GM21723 (cell line): ENCODE results near the gene MACROD2.
"Not testable (repeated sequence)": the region's sequence is repeated elsewhere in the genome, so short reads cannot be mapped to it uniquely, and the experiment has no call there.

Source experiments
- ATAC-seq: cut with Tn5 transposase; IDR thresholded peaks from one replicate; pipeline ENCODE4 v1.9.1; 2021; ENCODE audit warnings: mild to moderate bottlenecking, moderate library complexity; ENCODE audit not compliant: unreplicated experiment

MACROD2 gene

DNA sequence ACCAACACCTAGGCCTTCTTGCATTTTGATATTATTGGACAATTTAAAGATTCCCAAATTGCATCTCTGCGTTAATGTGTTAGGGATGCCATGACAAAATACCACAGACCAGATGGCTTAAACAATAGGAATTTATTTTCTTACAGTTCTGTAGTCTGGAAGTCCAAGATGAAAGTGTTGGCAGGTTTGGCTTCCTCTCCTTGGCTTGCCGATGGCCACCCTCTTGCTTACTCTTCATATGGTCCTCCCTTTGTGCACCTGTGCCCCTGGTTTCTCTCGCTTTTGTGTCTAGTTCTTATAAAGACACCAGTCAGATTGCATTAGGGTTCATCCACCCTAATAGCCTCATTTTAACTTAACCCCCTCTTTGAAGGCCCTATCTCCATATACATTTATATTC is 1184.5 kb downstream of the MACROD2 start:
- ATAC-seq: no peak

DNA sequence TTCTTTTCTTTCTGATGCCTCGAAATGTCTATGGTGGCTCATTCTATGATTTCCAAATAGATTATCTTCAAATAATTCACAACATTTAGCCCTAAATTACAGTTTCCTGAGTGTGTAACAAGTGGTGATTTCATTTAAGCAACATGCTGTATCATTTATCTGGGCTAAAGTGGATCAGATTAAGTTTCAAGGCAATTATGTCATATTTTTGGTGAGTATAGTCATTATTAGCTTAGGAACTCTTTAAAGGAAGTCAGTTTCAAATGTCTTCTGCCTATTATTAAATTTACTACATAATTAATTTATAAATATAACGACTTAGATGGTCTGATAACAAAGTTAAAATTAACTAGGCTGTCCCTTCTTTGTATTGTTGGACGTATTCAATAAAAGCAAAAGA is 1190.0 kb downstream of the MACROD2 start:
- ATAC-seq: no peak

DNA sequence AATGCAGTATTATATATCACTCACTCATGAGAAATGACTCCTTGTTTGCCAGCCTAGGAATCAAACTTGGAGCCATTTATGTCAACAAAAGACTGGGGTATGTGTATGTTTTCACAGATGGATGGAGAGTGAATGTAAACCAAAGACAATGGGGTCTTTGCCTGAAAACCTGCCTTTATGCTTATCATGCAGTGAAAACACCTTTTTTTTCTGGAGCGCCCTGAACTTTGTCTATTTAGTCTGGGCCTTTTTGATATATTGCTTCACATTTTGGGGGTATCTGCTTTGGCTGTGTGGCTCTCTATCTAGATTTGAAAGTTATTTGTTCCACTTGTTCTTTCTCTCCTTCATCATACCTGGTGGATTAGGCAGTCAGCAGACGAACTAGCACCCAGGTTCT is 1190.6 kb downstream of the MACROD2 start:
- ATAC-seq: no peak

DNA sequence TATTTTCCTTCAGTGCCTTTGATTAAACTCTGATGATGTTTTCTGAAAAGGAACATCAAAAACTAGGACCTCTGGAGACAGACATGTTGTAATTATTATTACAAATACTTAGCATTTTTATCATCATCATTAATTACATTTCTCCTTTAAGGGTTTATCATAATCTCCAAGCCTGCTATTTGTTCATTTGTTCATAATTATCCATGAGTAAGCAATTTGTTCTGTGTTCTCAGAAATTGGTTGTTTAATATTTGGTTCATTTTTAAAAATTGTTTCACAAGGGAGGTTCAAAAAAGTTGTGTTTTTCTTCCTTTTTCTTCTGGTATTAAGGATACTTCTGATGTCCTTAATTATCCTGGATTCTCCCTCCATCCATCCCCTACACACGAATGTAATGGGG is 1192.3 kb downstream of the MACROD2 start:
- no peak for ATAC-seq

DNA sequence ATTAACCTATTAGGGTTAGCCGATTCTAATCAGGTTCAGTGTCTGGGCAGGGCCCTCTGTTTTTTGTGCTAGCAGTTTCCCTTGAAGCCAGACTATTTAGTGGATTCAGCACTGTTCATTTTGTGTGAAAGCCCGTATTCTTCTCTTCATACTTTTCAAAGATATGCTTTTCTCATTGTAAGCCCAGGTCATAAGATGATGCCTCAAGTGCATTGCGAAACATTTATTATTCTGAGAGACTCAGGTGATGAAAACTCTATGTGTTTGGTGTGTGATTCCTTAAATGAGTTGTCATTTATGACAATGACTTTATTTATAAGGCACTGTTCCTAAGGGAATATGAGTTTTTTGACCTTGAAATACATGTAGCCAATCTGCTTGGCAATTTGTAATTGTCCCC is 1193.1 kb downstream of the MACROD2 start:
- no peak for ATAC-seq

DNA sequence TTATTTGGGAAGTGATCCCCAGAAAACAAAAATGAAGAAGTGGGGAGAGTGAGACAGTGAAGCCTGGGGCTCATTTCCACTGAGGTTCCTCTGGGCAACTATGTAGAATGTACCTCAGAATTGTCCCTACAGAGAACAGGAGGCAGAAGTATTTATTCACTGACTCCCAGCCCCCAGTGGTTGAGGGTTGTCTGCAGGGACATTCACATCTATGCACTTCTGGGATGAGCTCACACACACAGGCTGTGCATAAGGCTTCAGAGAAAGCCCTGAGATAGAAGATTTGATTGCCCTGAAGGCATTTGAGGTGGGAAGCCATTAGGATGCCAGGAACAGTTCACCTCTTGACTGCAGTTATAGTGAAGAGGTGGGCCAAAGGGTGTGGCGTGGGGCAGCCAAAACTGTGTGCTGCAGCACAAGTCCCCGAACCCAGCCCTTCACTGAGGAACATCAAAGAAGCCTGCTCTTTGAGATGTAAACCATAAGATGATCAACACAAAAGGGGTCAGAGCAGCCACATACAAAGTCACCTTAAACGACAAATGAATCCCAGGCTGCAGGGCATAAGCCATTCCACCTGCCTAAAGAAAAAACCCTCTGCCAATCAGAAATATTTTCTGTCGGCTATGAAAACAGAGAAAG is 1195.9 kb downstream of the MACROD2 start:
- no peak for ATAC-seq

DNA sequence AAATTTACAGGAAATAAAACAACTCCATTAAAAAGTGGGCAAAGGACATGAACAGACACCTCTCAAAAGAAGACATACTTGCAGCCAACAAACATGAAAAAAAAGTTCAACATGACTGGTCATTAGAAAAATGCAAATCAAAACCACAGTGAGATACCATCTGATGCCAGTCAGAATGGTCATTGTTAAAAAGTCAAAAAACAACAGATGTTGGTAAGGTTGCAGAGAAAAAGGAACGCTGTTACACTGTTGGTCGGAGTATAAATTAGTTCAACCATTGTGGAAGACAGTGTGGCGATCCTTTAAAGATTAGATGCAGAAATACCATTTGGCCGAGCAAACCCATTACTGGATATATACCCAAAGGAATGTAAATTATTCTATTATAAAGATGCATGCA is 1200.1 kb downstream of the MACROD2 start:
- ATAC-seq: no peak

DNA sequence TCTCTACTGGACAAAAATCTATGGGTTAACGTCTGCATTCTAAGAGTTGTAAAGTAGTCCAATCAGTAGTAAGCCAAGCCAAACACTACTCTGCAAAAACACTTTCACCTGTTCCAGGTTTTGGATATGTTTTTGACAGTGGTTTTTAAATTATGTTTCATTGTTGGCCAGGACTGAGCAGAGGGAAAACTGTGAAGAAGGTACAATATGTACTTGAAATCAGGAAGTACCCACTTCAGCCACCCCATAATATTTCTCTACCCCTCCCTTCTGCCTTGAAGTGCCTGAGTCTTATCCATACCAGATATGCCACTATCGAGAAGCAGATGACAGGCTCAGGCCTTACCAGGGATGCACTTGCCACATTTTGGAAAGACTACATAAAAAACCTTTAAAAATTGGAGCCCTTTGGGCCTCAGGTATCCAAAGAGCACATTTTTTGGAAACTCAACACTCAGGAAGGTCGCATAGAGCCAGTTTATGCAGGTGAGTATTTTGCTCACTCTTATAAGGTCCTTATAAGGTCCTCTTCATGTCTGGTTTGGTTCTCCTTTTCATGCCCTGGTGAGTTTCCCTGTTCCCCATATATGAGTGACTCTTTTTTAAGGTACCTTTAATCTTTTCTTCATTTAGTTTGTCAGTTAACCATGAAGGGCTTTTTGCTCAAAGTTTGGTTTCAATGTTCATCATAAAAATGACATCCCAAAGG is 1201.4 kb downstream of the MACROD2 start:
- ATAC-seq: no peak

DNA sequence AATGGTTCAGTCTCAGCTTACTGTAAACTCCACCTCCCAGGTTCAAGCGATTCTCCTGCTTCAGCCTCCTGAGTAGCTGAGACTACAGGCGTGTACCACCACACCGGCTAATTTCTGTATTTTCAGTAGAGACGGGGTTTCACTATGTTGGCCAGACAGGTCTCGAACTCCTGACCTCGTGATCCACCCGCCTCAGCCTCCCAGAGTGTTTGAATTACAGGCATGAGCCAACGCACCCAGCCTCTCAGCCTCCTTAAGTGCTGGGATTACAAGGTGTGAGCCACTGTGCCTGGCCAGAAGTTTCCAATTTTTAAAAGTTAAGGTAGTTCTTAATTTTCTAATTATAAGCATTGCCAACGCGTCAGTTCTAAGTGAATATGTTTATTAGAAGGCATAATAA is 1202.7 kb downstream of the MACROD2 start:
- not testable (repeated sequence) for ATAC-seq

DNA sequence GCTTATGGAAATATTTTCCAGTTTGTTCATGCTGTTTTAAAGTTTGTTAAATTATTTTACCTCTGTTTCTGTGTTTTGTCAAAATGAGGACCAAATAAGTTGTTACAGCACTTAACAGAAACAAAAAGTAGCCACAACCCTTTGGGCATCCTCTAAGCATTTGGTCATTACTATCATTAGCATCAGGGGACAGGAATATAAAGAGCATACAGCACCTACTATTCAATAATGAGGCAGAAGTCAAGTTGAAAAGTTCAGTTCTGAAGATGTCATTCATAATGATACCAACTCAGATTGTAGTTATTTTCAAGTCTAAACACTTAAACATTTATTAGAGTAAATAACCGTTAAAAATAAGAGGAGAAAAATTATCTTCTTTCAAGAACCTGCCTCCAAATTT is 1204.4 kb downstream of the MACROD2 start:
- ATAC-seq: peak; percentile 54

DNA sequence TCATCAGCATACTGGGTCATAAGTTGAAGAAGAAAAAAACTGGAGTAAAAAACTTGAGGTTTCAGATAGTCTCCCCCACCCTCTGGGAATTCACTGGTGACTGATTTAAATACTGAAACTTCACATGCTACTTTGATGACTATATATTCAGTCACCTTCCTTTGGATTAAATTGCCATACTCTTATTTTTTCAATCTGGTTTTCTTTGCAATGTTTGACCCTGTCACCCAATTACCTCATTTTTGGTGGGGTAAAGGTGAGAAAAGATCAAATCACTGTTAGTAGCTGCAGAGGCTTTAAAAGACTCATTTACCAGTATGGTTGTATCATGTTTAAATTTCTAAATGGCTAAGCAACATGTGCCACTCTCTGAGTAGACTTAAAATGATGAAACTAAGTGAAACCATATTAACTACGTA is 1204.8 kb downstream of the MACROD2 start:
- peak; percentile 90 for ATAC-seq

DNA sequence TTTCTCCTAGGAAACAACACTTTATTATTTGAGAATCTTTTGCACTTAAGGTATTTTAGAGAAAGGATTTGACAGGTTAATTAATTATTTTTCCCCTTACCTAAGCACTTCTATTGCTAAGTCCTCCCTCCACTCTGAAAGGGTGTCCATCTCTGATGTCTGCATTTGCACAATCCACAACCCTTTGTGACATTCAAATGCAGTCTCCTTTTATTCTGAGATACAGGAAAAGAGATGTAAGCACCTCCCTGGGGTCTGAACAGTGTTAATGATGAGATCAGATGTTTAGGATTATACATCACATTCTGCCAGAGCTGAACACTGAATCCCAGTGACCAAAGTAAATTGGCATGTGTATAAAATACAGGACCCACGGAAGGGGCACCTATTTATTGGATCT is 1206.3 kb downstream of the MACROD2 start:
- no peak for ATAC-seq

DNA sequence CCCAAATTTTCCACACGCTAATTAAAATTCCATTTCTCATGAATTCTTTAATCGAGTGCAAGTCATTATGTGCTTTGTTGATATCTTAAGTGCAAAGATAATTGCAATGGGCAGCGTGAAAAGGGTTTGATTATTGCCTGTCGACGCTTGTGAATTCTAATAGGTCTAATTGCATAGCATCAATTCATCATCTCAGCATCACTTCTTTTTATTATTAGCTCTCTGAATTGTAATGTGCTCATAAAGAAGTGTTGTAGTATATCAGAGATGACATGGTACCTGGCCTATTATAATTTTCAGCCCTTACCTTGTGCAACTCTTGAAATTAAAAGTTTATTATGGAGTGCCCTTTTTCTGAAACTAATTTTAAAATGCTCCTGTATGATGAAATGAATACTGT is 1208.9 kb downstream of the MACROD2 start:
- ATAC-seq: no peak

DNA sequence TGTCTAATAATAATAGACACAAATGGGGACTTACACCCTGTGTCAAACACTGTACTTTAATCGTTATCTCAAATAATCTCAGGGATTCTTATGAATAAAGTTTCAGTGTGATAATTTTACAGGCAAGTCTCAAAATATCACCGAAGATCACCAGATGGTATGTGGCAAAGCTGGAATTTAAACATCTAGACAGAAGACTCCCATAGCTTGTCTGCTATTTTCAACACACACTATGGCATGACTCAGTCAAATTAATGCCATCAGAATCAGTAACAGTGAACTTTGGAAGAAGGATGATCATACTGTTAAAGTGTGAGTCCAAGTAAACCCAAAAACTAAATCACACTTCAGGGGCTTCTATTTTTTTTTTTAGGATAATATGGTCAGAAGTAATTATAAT is 1209.7 kb downstream of the MACROD2 start:
- ATAC-seq: no peak

DNA sequence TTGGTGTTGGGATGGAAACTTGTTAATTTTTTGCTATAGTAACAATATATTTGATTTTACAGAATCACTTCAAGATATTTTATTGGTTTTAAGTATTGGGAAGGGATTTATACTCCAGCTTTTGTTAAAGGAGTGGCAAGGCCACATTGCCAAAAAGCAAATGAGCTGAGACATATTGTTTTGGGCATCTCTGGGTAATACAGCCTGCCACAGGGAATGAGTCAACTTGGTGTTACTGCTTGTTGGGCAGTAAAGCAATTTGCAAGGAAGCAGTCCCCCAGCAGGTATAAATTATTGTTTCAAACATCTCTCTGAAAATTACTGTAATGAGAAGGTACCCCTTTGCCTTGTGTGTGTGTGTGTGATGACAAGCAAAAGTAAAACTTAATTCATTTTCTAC is 1210.4 kb downstream of the MACROD2 start:
- no peak for ATAC-seq

DNA sequence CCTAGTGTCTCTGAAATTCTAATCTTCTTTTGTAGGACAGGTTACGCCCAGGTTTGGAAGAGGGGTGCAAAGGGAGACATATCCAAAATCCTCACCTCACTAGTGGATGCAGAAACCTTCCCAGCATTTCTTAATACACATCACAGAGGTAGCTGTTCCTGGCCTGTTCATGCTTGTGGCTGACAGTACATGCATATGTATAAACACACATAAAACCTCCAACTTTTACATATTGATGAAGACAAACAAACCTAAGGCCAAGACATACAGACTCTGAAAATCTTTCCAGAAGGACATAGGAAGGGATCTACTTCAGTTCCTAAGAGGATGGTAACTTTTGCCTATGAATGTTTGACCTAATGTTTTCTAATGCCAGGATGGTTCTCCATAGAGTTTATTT is 1214.2 kb downstream of the MACROD2 start:
- no peak for ATAC-seq

DNA sequence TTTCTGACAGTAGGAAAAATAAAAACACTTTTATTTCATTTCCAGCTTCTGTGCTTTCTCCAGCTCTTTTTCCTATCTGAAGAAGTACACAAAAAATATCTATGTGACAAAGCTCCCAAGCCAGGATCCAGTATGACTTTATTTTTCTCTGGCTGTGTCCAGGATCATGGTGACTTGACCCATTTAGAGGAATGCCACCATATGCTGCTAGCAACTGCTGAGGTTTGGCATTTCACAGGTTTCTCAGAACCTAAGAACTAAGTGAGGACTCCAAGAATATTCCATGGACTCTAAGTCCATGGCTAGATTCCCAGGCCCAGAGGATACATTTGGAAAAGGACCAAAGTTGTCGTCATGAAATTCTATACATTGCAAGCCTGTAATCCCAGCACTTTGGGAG is 1218.7 kb downstream of the MACROD2 start:
- no peak for ATAC-seq

DNA sequence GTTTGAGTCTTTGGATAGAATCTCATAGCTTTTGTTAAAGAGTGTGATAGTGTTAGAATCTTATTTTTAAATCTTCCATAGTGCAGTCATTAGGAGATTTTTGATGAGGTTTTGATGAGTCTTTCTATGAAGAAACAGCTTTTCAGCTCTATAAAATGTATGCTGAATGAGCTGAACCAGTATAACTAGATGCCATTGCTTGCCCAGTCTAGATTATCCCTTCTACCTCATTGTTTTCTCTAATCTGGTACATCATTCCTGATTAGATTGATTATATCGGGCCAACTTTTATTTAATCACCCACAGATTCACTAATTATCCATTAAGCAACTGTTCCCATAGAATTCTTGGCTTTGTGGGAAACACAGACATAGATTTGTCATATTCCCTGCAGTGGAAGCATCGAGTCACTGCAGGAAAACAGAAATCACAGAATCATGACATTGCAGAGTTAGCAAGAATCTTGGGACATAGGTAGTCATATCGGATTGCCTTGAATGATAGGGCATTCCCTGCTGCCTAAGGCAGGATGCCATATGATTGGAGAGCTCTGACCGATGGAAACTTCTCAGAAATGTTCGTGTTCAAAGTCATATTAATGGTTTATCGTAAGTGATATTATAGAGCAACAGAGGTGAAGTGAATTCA is 1224.8 kb downstream of the MACROD2 start:
- no peak for ATAC-seq

DNA sequence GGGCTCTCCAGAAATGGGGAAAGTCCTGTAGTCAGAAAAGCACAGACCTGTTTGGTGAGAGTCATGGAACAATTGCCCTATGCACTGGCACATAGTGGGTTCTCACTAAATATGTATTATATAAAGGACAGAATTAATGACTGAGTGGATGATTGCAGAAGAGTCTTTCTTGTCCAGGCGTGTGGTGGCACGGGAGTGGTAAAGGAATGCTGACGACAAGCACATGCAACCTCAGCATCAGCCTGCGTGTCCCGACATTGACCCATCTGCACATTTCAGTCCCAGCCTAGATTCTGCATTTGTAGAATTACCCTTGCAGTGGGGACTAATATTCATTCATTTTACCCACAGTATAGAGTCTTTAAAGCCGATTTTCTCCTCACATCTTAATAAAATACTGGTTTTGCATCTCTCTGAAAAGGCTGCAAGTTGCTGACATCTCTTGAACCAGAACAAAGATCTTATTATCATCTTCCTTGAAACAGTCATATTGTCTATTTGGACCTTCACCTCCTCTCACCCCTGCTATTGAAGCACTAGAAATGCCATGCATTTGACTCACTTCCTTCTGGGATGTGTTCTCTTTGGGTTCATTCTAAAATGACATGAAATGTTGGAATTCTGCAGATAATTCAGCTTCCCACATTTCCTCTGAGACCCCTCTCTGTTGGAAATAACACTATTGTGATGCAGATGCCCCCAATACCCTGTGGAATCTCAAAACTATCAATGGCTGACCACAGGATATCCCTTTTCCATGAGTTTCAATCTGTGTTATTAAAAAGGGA is 1225.7 kb downstream of the MACROD2 start:
- ATAC-seq: no peak

DNA sequence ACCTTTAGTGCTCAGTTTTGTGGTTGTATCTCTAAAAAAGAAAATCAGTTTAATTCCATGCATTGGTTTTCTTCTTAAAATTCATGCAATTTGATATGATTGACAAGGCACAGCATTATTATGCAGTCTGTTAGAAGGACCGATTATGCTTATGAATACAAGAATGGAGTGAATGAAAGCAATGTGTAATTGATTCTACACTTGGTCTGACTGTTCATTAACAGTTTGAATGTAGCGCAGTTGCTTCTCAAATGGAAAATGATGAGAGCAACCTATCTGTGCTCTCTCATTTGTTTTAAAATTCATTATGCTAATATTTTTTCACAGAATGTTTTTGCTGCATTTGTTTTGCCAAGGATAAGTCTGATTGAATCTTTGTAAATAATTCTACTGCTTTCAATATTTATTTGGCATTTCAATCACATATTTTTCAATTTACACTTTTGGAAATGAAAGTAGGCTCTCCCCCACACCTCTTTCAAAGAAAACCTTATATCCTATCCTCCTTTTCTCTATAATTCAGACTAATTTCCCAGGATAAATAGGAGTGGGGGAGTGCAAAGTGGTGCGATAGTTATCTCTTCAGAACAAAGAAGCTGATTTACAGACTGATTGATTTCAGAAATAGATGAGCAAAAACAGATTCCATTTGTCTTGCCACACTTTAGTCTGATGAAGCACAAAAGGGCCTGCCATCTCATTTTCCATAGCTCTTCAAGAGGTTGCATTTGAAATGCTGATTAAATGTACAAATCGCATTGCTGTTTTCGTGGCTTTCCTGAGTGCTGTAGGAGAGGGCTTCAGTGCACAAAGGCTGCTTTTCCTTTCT is 1227.4 kb downstream of the MACROD2 start:
- no peak for ATAC-seq

DNA sequence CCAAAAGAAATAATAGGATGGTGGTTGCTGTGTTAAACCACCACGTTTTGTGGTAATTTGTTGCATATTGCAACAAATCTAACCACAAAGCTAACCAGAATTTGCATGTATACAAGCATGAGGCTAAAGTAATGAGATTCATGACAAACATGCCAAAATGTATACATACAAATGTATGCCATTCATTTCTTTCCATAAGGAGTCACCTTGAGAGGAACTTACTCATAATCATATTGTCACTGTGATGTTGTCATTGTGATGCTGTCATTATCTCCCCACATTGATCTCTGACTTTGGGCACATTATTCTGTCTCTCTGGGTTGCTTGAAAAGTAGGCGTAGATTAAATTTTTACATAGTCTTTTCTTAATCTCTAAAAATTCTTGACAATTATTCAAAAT is 1228.9 kb downstream of the MACROD2 start:
- no peak for ATAC-seq
